Fibroblast of the aortic adventitia (primary cell): ENCODE data around the gene CABP7. TPM values are rescaled to one million over a fixed set of nuclear protein-coding genes. Genes with fewer than 3 reads are reported as not detected.

Source experiments
- DNase-seq: peaks from one replicate; pipeline ENCODE4 v3.0.0-alpha.2; 2010; ENCODE audit warnings: low read depth
- H3K4me3 ChIP-seq: 2 replicates; pipeline ENCODE4 v1.5.1; 2011; ENCODE audit warnings: low read depth, mild to moderate bottlenecking, control low read depth, low read length, moderate library complexity
- total RNA-seq: library from RNA; depleted of rRNA; stranded (reverse); fragments of >200 nt; gene quantifications from 2 replicates; pipeline ENCODE4 v1.2.3, GENCODE V29; 2012; ENCODE audit warnings: low replicate concordance
- TF ChIP-seq, protein P1 (sequence below): IDR thresholded peaks from 2 replicates; pipeline ENCODE4 v1.5.1; 2011; ENCODE audit warnings: mild to moderate bottlenecking, low read length, control low read depth, inconsistent platforms; ENCODE audit not compliant: insufficient read depth

Gene CABP7
- total RNA-seq, 1 donor: not detected

DNA sequence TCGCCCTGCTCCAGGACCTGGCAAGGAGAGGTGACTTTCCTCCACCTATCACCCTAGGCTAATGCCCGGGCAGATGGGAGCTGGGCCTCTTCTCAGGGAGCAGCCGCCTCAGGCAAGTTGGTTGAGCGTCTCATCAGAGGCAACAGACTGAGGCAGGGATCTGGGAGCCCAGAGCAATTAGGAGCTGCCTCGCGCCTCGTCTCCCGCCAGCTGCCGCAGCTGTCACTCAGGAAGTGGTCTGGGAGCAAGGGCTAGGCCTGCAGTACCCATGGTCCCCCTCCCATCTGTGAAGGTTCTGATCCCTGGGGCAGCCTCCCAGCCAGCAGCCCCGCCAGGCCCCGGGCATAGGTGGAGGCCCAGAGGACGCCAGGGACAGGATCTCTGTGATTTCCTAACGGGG lies 4.6 kb upstream of the CABP7 start:
- TF ChIP-seq, protein P1, sequence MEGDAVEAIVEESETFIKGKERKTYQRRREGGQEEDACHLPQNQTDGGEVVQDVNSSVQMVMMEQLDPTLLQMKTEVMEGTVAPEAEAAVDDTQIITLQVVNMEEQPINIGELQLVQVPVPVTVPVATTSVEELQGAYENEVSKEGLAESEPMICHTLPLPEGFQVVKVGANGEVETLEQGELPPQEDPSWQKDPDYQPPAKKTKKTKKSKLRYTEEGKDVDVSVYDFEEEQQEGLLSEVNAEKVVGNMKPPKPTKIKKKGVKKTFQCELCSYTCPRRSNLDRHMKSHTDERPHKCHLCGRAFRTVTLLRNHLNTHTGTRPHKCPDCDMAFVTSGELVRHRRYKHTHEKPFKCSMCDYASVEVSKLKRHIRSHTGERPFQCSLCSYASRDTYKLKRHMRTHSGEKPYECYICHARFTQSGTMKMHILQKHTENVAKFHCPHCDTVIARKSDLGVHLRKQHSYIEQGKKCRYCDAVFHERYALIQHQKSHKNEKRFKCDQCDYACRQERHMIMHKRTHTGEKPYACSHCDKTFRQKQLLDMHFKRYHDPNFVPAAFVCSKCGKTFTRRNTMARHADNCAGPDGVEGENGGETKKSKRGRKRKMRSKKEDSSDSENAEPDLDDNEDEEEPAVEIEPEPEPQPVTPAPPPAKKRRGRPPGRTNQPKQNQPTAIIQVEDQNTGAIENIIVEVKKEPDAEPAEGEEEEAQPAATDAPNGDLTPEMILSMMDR: no peak

DNA sequence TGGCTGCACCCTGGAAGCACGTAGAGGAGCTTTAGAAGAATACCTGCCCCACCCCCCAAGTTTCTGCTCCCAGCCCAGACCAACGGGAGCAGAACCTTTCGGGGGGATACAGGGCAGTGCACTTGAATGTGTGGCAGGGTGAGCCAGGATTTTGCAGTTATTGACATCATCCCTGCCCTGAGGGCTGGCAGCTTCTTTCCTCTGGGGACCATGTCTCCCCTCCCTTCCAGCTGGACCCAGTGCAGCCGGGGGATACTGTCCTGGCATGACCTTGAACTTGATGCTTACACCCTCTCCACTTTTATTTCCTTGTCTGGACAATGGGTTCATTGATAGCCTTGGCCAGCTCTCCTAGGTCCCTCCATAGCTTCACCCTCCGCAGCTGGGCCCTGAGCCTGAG lies 4.1 kb upstream of the CABP7 start:
- TF ChIP-seq, protein P1: no peak
- no peak for DNase-seq
- no peak overlapping the region for H3K4me3 ChIP-seq

More for the DNA sequence above, 4.6 kb upstream of the CABP7 start:
- DNase-seq: no peak
- H3K4me3 ChIP-seq: no peak overlapping the region

DNA sequence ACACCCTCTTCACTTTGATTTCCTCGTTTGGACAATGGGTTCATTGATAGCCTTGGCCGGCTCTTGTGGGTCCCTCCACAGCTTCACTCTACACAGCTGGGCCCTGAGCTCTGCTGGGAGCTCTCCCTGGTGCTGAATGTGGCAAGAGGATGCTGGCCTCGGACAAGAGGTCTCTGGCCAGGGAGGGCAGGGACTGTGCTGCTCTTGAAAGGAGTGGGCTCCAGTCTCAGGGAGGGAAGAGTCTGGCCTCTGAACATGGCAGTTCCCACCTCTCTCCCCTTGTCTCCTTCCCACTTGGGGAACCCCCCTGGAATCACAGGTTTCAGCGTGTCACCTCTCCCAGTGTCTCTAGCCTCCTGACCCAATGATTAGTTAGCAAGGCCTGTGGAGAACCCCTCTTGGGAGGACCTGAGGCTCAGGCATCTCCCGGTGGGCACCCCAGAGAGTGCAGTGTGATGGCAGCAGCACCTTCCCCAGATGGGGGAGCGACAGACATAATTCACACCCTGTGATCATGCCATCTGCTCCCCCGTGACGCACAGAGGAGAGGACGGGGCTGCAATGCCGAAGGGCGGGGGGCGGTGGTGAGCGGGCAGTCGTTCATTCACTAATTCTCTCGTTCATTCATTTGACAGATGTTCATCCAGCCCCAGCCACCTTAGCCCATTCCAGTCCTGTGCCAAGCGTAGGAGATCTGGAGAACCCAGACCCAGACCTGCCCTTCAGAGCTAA lies 2.8 kb upstream of the CABP7 start:
- TF ChIP-seq, protein P1: no peak
- peak; percentile 79 for DNase-seq
- H3K4me3 ChIP-seq: no peak overlapping the region

DNA sequence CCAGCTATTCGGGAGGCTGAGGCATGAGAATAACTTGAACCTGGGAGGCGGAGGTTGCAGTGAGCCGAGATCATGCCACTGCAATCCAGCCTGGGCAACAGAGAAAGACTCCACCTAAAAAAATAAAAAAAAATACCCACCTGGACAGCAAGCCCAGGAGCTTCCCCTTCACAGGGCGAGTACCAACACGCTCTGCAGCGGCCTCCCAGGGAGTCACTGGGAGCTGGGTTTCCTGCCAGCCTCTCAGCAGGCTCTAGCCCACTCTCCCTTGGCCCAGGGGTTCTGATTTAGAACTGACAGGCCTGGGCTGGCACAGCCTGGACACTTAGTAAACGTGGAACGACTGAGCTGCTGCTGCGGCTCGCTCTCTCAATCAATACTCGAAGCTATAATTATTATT lies 2.0 kb upstream of the CABP7 start:
- TF ChIP-seq, protein P1: no peak
- DNase-seq: no peak
- no peak overlapping the region for H3K4me3 ChIP-seq

DNA sequence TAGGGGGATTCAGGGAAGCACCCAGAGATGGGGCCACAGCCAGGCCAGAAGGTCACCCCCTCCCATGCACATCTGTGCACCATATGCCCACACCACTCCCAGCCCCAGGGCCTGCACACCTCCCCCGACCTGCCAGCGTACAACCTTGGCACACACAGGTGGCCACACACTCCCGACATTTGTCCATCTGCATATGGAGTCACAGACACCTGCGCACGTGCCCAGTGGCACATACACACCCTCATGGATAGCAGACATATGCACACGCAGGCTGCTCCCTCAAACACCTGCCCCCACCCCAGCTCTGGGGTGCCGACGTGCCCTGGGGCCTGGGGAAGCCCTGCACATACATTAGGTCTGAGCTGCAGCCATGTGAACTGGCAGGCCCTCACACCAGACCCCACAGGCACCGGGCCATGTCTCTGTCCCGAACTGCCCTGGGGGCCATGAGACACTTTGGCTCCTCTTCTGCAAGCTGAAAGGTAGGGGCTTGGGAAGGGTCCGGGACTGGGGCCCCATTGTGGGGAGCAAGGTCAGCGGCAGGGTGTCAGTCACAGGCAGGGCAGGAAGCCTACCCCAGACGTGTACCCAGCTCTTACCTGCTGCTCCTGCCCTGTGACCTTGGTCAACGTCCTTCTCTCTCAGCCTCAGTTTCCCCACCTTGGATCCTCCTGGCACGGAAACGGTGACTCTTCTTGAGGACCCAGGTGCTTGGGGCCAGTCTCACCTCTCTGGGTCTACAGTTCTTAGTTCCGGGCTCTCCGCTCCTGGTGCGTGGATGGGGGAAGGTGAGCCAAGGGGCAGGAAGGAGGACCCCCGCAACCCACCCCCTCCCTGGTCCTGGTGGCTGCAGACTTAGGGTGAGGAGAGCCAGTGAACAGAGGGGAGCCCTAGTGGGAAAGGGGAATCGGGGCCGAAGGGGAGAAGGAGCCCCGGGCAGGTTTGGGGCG lies 579 bp upstream of the CABP7 start:
- no peak for DNase-seq
- no peak overlapping the region for H3K4me3 ChIP-seq
- TF ChIP-seq, protein P1: no peak

DNA sequence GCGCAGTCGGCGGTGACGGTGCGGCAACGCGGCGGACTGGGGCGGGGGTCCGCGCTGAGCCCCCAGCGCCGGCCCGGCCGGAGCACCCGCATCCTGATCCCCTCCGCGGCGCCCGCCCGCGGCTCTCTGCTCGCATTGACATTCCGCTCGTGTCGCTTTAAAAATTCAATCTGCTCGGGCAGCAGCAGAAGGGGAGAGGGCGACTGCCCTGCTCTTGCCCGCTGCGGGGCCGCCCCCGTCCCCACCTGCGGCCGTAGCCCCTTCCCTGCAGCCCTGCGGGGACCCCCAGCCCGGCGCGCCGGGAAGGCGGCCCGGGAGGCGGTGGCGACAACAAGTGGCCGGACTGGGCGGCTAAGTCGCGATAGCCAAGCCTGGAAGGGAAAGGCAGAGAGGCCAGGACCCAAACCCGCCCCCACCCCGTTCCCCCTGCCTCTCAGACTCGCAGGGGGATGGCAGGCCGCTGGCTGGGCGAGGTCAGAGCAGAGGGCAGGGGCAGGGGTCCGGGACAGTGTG lies 1.1 kb downstream of the CABP7 start:
- H3K4me3 ChIP-seq: no peak overlapping the region
- DNase-seq: no peak

More for the DNA sequence above, 1.1 kb downstream of the CABP7 start:
- TF ChIP-seq, protein P1: no peak
